HG02852 (cell line): ENCODE measurements around the gene DIS3L2.
"Not testable (repeated sequence)": the region's sequence is repeated elsewhere in the genome, so short reads cannot be mapped to it uniquely, and the experiment has no call there.

Source experiments
- ATAC-seq: cut with Tn5 transposase; IDR thresholded peaks from one replicate; pipeline ENCODE4 v1.9.1; 2021; ENCODE audit warnings: mild to moderate bottlenecking, moderate library complexity; ENCODE audit not compliant: unreplicated experiment

DIS3L2 gene

DNA sequence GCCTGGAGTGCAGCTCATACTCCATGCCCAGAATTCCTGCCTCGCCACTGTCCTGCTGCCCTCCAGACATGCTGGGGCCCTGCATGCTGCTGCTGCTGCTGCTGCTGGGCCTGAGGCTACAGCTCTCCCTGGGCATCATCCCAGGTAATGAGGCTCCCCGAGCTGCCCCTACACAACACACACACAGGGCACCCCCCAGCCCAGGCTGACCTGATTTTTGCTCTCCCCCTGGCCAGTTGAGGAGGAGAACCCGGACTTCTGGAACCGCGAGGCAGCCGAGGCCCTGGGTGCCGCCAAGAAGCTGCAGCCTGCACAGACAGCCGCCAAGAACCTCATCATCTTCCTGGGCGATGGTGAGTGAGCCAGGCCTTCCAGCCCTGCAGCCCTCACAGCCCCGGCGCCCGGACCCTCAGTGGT, 417.2 kb downstream of the DIS3L2 start, which contains the start of gene ALPP:
Gene ALPP (plus strand): TSS at position 17 of the 417 bp plus-strand sequence. CDS start 52 bp downstream, at position 69.
- ATAC-seq: not testable (repeated sequence)

DNA sequence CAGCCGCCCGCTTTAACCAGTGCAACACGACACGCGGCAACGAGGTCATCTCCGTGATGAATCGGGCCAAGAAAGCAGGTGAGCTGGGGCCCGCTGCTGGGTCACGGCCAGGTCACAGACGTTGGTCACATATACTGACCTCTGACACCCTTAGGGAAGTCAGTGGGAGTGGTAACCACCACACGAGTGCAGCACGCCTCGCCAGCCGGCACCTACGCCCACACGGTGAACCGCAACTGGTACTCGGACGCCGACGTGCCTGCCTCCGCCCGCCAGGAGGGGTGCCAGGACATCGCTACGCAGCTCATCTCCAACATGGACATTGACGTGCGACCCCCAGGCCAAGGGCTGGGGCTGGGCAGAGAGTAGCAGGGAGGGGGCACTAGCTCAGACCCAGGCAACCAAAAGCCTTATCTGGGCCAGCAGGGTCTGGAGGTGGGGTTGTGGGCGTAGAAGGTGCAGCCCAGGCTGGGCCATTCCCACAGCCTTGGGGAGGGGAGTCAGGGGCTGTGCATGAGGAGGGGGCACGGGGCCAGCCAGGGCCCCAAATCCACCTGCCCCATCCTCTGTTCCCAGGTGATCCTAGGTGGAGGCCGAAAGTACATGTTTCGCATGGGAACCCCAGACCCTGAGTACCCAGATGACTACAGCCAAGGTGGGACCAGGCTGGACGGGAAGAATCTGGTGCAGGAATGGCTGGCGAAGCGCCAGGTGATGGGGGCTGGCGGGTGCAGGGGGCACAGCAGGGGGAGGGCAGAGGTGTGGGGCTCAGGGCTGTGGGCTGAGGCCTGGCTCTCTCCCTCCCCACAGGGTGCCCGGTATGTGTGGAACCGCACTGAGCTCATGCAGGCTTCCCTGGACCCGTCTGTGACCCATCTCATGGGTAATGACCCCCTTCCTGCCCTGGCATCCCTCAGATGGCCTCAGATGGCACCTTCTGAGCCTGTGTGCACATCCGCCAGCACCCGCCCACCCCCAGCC, 418.4 kb downstream of the DIS3L2 start:
- not testable (repeated sequence) for ATAC-seq

DNA sequence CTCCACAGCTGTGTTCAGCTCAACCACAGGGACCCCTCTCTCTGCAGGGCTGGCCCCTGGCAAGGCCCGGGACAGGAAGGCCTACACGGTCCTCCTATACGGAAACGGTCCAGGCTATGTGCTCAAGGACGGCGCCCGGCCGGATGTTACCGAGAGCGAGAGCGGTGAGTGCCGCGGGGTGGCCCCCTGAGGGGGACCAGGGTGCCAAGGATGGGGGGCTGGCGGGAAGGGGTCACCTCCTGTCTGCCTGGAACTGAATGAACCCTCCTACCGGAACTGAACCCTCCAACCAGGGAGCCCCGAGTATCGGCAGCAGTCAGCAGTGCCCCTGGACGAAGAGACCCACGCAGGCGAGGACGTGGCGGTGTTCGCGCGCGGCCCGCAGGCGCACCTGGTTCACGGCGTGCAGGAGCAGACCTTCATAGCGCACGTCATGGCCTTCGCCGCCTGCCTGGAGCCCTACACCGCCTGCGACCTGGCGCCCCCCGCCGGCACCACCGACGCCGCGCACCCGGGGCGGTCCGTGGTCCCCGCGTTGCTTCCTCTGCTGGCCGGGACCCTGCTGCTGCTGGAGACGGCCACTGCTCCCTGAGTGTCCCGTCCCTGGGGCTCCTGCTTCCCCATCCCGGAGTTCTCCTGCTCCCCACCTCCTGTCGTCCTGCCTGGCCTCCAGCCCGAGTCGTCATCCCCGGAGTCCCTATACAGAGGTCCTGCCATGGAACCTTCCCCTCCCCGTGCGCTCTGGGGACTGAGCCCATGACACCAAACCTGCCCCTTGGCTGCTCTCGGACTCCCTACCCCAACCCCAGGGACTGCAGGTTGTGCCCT, 419.9 kb downstream of the DIS3L2 start:
- not testable (repeated sequence) for ATAC-seq

GRCh38 chr2:232382331-232383225, 421.1 kb downstream of the DIS3L2 start:
- no peak for ATAC-seq

GRCh38 chr2:232384466-232384865, 423.0 kb downstream of the DIS3L2 start:
- ATAC-seq: no peak

DNA sequence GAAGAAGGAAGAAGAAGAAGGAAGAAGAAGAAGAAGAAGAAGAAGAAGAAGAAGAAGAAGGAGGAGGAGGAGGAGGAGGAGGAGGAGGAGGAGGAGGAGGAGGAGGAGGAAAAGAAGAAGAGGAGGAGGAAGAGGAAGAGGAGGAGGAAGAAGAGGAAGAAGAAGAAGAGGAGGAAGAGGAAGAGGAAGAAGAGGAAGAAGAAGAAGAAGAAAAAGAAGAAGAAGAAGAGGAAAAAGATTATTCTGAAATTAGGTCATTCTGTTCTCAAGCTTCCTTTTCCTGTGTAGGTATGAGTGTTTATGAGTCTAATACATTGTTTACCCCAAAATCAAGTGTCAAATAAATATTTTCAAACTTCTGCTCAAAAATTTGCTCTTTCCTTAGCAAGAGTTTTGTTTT, 423.5 kb downstream of the DIS3L2 start:
- ATAC-seq: not testable (repeated sequence)

DNA sequence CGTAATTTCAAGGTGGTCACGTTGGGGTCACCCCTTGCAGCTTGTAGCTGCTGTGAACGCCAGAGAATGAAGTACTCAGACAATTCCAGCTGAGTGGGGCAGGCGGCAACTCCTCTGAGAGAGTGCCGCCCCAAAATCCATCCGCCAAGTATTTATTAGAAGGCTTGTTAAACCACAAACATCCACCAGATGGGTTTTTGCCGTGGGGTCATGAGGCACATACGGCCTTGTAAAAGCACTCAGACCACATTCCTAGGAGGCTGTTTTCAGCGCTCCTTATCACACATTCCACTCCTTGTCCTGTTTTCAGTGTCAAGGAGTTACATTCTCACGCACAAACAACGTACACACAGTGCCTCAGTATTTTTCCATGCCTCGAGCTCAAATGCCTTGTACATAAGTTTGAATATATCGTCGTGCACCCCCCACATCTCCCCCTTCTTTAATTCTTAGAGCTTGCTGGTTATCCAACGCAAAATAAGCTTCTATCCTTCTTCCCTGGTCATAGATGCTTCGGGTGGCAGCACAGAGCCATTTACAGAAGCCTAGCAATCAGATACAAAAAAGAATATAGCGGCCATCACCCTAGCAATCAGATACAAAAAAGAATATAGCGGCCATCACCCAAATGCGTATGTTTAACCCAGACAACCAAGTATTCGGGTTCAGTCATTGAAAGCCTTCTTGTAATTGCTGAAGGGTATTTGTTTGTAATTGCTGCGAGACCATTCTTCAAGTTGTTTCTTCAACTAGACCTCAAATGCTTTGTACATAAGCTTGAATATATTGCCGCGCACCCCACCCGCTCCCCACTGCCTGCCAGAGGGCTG, 424.4 kb downstream of the DIS3L2 start:
- no peak for ATAC-seq

- no peak for ATAC-seq
Measured at GRCh38 chr2:232386490-232386739, 424.9 kb downstream of the DIS3L2 start.
